Sciatic nerve (tissue), 2 donors: ENCODE measurements around the gene ZNF789. TPM values are rescaled to one million over a fixed set of nuclear protein-coding genes. Genes with fewer than 3 reads are reported as not detected.
A peak's percentile ranks its signal among the peaks of the same experiment; 100 is the strongest.
"Not testable (repeated sequence)": the region's sequence is repeated elsewhere in the genome, so short reads cannot be mapped to it uniquely, and the experiment has no call there.

ENCODE experiments used
- ATAC-seq: fragments of 200-7000 bp; cut with Tn5 transposase; one replicate; pipeline ENCODE4 v1.9.1; 2020; ENCODE audit warnings: mild to moderate bottlenecking, moderate library complexity
- DNase-seq: peaks from one replicate; pipeline ENCODE4 v3.0.0-alpha.2; 2020; ENCODE audit warnings: low spot score
- intact Hi-C: fragments of 100-400 bp; cut with DNase I; formaldehyde crosslinking; loops from one replicate; pipeline ENCODE4 v1.14.2; 2022
- total RNA-seq: library from RNA; stranded (reverse); fragmentation: NEBNext Ultra II Directional; extraction: Animal tissue kit (Norgen Biotek cat#: 25700); gene quantifications from one replicate; pipeline ENCODE4 v1.2.1, GENCODE V29; 2021
- donor health status: DM: no; HTN: no; CAD: no.
- donor health status: DM: no; HTN: no; CAD: no.

The ZNF789 gene
- total RNA-seq, 1 donor from 2014 or later = 12.4 TPM

GRCh38 chr7:99499371-99499720 is 26.7 kb downstream of the ZNF789 start:
- no peak for DNase-seq
- intact Hi-C loops = no loop called here
- ATAC-seq = no peak

DNA sequence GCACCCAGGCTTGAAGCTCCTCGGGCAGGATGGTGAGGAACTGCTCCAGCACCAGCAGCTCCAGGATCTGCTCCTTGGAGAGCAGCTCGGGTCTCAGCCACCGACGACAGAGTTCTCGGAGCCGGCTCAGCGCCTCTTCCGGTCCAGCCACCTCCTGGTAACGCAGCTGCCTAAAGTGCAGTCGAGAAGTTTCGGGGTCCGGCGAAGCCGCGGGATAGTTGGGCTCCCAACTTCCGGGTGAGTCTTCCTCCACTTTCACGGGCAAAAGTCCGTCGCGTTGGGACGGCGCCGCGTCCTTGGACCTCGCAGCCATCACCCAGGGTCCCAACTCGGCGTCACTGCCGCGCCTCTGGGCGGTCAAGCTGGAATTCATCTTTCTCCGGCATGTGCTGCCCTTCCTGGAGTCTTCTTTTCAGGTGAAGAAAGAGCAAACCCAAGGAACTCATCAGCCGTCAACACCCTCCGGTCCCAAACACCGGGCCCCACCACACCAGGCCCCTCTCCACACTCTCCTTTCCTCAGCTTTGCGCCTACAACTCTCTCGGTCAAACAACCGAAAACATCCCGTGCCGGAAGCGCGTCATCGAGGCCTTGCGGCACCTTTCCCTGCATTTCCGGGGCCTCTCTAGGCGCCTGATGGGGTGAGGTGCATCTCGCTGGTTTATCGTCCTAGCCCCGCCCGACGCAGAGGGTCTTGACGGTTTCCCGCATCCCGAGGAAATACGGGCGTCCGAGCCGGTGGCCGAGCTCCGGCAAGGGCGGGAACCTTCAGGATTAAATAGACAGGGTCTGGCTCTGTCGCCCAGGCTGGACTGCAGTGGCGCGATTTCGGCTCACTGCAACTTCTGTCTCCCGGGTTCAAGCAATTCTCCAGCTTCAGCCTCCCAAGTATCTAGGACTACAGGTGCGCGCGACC is 27.3 kb downstream of the ZNF789 start, which contains the start of gene ZNF394:
Gene ZNF394 (minus strand): TSS at position 561 of the 916 bp plus-strand sequence. CDS start 188 bp downstream, at position 373.
- peak; percentile 72 for ATAC-seq
- DNase-seq = peak; percentile 93
- intact Hi-C loops = loop anchor here (5.0 kb wide), 1 partner anchor 322 kb away; no protein-coding TSS in a partner anchor

DNA sequence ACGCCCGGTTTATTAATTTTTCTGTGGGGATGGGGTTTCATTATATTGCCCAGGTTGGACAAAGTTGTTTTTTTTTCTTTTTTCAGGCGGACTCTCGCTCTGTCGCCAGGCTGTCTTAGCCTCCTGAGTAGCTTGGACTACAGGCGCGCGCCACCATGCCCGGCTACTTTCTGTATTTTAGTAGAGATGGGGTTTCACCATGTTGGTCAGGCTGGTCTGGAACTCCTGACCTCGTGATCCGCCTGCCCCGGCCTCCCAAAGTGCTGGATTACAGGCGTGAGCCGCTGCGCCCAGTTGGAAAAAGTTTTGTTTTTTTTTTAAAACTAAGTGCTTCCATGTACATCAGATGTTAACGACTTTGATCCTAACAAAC is 27.9 kb downstream of the ZNF789 start:
- intact Hi-C loops = loop anchor here (5.0 kb wide), 1 partner anchor 322 kb away; no protein-coding TSS in a partner anchor
- no peak for ATAC-seq

GRCh38 chr7:99501236-99501635 is 28.5 kb downstream of the ZNF789 start:
- DNase-seq, ATAC-seq: not testable (repeated sequence)
- intact Hi-C loops = loop anchor here (5.0 kb wide), 1 partner anchor 321 kb away; no protein-coding TSS in a partner anchor

More for the DNA sequence above, 27.9 kb downstream of the ZNF789 start:
- no peak for DNase-seq

DNA sequence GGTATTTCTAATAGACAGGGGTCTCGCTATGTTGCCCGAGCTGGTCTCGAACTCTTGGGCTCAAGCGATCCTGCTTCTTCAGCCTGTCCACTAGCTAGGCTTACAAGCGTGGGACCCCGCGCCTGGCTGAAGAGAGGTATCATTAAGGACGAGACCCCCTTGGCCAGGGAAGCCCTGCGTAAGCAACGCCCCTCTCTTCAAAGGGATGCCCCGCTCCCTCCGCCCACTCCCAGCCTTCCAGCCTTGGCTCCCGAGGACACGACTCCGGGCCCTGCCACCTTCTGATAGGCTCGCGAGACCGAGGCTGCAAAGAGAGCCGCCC is 31.6 kb downstream of the ZNF789 start:
- DNase-seq (no peak), ATAC-seq (peak; percentile 96)
- intact Hi-C loops = loop anchor here (5.0 kb wide), 1 partner anchor 318 kb away; no protein-coding TSS in a partner anchor

DNA sequence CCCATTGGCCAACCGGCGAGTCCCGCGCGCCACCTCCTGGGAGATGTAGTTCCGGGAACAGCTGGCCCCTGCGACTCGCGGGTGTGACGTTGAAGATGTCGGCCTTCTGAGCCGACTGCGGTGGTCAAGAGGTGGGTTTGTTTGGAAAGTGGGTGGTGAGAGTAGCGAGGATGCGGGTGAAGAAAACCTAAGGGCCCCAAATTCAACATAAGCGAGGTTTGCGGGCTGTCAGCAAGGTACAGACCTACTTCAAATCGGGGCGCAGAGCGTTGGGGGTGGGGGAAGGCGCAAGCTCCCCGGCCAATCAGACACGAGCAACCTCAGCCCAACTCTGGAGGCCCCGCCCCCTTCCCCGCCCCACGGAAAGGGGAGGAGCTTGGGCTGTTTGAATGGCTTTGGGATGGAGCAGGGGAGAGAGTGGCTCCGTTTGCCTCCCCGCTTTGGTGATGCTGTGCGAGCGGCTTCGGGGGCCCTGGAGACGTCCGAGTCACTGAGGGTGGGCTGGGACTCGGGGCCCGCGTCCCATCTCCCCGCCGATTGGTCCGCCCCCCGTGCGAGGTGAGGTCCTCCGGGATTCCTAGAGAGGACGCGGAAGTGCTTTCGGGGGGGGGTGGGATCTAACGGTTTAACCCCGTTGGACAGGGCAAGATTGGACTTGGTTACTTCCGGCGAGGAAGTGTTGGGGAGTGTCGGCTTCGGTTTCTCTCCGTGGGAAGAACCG is 32.1 kb downstream of the ZNF789 start, which contains the start of gene ZKSCAN5:
Gene ZKSCAN5 (plus strand): TSS at position 60 of the 721 bp plus-strand sequence. CDS start 1,383 bp downstream, outside the sequence.
- peak; percentile 97 for ATAC-seq
- intact Hi-C loops = loop anchor here (5.0 kb wide), 1 partner anchor 318 kb away; no protein-coding TSS in a partner anchor

GRCh38 chr7:99505324-99505662 is 32.6 kb downstream of the ZNF789 start:
- intact Hi-C loops = no loop called here
- no peak for ATAC-seq
- DNase-seq = no peak

More for the DNA sequence above, 32.1 kb downstream of the ZNF789 start, which contains the start of gene ZKSCAN5:
- peak; percentile 99 for DNase-seq

- intact Hi-C loops = no loop called here
- ATAC-seq (no peak), DNase-seq (no peak)
Observed at GRCh38 chr7:99514050-99514449, 41.4 kb downstream of the ZNF789 start.

- intact Hi-C loops = no loop called here
- ATAC-seq (no peak), DNase-seq (no peak)
Observed at GRCh38 chr7:99521399-99521798, 48.7 kb downstream of the ZNF789 start.

DNA sequence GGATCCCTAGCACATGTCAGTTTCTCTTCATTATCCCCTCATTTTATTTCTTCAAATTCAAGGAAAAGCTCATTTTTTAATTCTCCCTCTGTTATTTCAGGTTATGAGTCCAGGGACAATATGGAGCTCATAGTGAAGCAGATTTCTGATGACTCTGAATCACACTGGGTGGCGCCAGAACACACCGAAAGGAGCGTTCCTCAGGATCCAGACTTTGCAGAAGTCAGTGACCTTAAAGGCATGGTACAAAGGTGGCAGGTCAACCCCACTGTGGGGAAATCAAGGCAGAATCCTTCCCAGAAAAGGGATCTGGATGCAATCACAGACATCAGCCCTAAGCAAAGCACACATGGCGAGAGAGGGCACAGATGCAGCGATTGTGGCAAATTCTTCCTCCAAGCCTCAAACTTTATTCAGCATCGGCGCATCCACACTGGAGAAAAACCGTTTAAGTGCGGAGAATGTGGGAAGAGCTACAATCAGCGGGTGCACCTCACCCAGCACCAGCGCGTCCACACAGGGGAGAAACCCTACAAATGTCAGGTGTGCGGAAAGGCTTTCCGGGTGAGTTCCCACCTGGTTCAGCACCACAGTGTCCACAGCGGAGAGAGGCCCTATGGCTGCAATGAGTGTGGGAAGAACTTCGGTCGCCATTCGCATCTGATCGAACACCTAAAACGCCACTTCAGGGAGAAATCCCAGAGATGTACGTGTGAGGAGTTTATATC is 53.2 kb downstream of the ZNF789 start:
- ATAC-seq (no peak), DNase-seq (no peak)

GRCh38 chr7:99531354-99531765 is 58.7 kb downstream of the ZNF789 start:
- ATAC-seq (no peak), DNase-seq (no peak)
- intact Hi-C loops = no loop called here

More for the DNA sequence above, 53.2 kb downstream of the ZNF789 start:
- intact Hi-C loops = no loop called here

- no peak for ATAC-seq
- intact Hi-C loops = no loop called here
- no peak for DNase-seq
Observed at GRCh38 chr7:99535667-99536066, 63.0 kb downstream of the ZNF789 start.

Other genes starting within 250 kb of the ZNF789 start
- gene MYH16, start 200.1 kb upstream of the ZNF789 start, total RNA-seq = not detected
- gene ARPC1A, start 147.0 kb upstream of the ZNF789 start, total RNA-seq = 110 TPM
- gene ARPC1B, start 98.2 kb upstream of the ZNF789 start, total RNA-seq = 125 TPM
- 76.1 TPM for gene PDAP1, start 64.3 kb upstream of the ZNF789 start, total RNA-seq
- gene BUD31, start 63.9 kb upstream of the ZNF789 start, total RNA-seq = 59.2 TPM
- 4.4 TPM for gene PTCD1, start 34.1 kb upstream of the ZNF789 start, total RNA-seq
- gene CPSF4, start 33.9 kb upstream of the ZNF789 start, total RNA-seq = 38.0 TPM
- 144 TPM for gene ATP5MF, start 6.7 kb upstream of the ZNF789 start, total RNA-seq
- gene ZNF394, start 27.4 kb downstream of the ZNF789 start, total RNA-seq = 38.8 TPM
- gene ZKSCAN5, start 31.8 kb downstream of the ZNF789 start, total RNA-seq = 10.0 TPM
- 6.7 TPM for gene FAM200A, start 79.2 kb downstream of the ZNF789 start, total RNA-seq
- 62.0 TPM for gene ZNF655, start 85.8 kb downstream of the ZNF789 start, total RNA-seq
- gene TMEM225B, start 125.4 kb downstream of the ZNF789 start, total RNA-seq = 3.5 TPM
- 19.8 TPM for gene ZSCAN25, start 144.1 kb downstream of the ZNF789 start, total RNA-seq
- gene CYP3A5, start 207.1 kb downstream of the ZNF789 start, total RNA-seq = 4.6 TPM